Nephron (organoid): ENCODE results near the gene SEMA3C.

Experiments used
- H3K27ac Mint-ChIP-seq, 3 experiments: 2 replicates each; pipeline ENCODE4 v1.8.0; 2020; ENCODE audit warnings: mixed read lengths in 3 of 3, mild to moderate bottlenecking in 2 of 3, moderate library complexity in 1 of 3
- H3K27me3 Mint-ChIP-seq: 2 replicates; pipeline ENCODE4 v1.8.0; 2021; ENCODE audit warnings: low read depth, mild to moderate bottlenecking, moderate library complexity, mixed read lengths
- H3K36me3 Mint-ChIP-seq: 2 replicates; pipeline ENCODE4 v1.8.0; 2020; ENCODE audit warnings: low read depth, mixed read lengths
- H3K4me1 Mint-ChIP-seq: 2 replicates; pipeline ENCODE4 v1.8.0; 2020; ENCODE audit warnings: mixed read lengths
- H3K4me3 Mint-ChIP-seq, 3 experiments: 2 replicates each; pipeline ENCODE4 v1.8.0; 2020; ENCODE audit warnings: mild to moderate bottlenecking in 3 of 3, mixed read lengths in 3 of 3, moderate library complexity in 2 of 3
- H3K9me3 Mint-ChIP-seq: 2 replicates; pipeline ENCODE4 v1.8.0; 2020; ENCODE audit warnings: mixed read lengths
- TF ChIP-seq, protein P1 (sequence below), 3 experiments: fragments of 200-600 bp; sonication (generic); IDR thresholded peaks; one replicate each; pipeline ENCODE4 v1.5.0; 2021; ENCODE audit warnings: antibody characterized with exemption in 3 of 3; ENCODE audit not compliant: unreplicated experiment in 3 of 3

The SEMA3C gene

DNA sequence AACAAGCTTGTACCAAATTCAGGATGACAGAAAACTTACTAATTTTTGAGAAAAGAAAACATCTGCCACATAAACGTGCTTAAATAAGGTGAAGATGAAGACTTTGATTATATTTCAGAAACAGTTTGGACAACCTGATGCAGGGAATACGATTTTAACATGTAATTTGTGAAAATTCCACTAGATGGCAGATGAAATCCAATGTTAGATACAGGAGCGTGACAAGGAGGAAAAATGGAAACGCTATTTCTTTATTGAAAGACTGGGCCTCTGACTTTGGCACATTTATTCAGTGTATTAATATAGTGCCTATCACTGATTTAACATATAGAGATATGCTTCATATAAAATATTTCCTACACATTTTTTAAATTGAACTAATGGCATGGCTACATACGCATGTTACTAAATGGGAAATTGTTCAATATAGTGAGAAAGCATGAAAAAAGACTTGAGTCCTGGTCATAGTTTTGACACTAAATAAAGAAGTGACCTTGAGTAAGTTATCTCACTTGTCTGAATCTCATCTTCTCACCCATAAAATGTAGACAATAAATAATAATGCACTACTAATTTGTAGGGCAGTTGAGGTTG, 219.7 kb downstream of the SEMA3C start:
- H3K27ac Mint-ChIP-seq, result no peak overlapping the region
- peaks cover 4% of the 10 kb centered on the region for H3K27me3 Mint-ChIP-seq
- H3K4me1 Mint-ChIP-seq, result peaks cover 11% of the 10 kb centered on the region
- TF ChIP-seq, protein P1, sequence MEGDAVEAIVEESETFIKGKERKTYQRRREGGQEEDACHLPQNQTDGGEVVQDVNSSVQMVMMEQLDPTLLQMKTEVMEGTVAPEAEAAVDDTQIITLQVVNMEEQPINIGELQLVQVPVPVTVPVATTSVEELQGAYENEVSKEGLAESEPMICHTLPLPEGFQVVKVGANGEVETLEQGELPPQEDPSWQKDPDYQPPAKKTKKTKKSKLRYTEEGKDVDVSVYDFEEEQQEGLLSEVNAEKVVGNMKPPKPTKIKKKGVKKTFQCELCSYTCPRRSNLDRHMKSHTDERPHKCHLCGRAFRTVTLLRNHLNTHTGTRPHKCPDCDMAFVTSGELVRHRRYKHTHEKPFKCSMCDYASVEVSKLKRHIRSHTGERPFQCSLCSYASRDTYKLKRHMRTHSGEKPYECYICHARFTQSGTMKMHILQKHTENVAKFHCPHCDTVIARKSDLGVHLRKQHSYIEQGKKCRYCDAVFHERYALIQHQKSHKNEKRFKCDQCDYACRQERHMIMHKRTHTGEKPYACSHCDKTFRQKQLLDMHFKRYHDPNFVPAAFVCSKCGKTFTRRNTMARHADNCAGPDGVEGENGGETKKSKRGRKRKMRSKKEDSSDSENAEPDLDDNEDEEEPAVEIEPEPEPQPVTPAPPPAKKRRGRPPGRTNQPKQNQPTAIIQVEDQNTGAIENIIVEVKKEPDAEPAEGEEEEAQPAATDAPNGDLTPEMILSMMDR (IDR thresholded peaks at IDR 0.05; ENCODE audit: unreplicated experiment in 3 of 3), result peak; percentile 70 to 86 (median 71)
- peaks cover 1% of the 10 kb centered on the region for H3K9me3 Mint-ChIP-seq
- no peaks in the 10 kb centered on the region for H3K36me3 Mint-ChIP-seq
- no peak overlapping the region for H3K4me3 Mint-ChIP-seq
